ENCODE data around the gene LRRFIP2.
A peak's percentile ranks its signal among the peaks of the same experiment; 100 is the strongest.
"Not testable (repeated sequence)": the region's sequence is repeated elsewhere in the genome, so short reads cannot be mapped to it uniquely, and the experiment has no call there.

Gene LRRFIP2

DNA sequence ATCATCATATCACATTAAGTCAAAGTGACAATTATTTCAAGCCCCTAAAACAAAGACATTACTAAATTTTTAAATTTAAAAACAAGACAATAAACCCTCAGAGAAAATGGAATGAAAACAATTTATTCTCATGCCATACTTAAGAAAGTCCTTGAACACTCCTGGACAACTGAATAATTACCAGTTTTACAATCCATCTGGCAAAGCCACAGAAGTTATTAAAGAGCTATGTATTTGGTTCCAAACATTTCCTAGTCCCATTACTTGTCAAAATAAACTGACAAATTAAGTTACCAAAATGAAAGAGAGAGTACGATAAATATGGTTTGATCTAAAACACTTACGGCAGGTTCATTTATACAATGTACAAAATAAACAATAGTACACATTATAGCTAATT is 63.2 kb downstream of the LRRFIP2 start:
- DNase-seq, result no peak

DNA sequence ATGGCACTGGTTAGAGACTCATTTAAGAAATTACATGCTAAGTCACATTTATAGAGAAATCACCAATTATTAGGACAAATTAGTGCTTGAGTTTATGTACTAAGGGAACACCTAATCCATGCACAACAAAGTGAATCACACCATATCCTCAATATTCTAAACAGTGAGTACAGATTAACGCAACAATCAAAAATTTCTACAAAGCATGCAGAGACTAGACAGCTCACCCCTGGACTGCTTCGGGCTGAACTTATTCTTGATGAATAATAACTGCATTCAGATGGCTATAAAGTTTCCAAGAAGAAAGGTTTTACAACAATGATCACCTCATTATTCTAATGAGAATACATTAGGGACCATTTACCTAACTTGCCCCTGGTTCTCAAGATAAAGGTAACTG is 66.5 kb downstream of the LRRFIP2 start:
- no peak for DNase-seq

DNA sequence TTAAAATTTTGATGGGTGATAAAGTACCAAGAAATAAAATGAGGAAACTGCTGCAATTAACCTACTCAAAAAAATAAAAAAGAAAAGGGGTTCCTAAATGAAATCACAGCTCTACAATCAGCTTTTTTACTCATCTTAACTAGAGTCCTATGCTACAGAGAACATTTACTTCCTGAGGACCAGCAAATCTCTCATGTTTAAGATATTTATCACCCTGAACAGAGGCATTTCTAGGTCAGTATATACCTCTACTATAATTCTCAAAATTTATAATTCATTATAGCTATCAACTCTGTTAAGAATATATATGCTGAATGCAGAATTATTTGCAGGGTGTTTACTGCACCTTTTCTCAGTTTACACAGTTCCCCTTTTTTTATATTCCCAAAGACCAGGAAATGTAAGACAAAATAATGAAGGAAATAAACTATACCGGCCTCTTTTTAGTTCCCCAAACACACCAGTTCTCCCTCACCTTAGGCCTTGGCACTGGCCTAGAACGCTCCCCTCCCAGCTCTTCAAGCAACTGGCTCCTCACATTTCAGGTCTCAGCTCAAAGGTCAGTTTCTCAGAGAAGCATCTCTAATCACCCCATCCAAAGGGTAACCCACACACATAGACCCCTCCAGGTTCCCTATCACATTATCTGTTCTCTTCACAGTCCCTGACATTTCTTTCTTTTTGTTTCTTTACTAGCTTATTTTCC is 71.1 kb downstream of the LRRFIP2 start:
- DNase-seq, result no peak

DNA sequence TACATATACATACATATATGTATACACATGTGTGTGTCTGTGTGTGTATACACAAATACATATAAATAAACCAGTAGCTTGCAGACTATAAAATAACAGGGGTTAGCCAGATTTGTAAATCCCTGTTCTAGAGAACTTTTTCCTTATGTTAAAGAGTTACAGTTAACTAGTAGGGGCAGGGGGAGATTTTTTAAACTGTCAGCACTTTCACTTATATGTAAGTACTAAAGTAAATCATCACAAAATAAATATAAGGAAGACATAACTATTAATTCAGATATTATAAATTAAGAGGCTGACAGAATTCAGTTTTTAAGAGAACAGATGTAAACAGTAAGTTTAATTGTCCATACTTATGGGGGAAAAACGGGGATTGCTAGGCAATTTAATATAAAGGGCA is 74.0 kb downstream of the LRRFIP2 start:
- DNase-seq, result no peak

DNA sequence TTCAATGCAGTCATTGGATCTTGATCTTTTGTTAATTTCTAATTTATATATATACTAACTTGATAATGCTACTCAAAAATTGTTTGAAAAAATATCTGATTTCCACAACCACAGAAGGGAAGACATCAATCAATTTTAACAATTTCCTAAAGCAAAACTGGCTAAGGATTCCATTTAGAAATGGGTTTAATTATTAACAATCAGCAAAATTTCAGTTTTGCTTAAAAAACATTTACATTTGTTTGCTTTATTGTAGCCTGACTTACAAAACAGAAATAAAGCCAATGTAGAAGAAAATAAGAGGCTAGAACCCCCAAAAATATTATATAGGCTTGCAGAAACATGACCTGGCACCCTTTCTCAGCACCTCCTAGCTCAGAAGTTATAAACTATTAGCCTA is 74.9 kb downstream of the LRRFIP2 start:
- no peak for DNase-seq

DNA sequence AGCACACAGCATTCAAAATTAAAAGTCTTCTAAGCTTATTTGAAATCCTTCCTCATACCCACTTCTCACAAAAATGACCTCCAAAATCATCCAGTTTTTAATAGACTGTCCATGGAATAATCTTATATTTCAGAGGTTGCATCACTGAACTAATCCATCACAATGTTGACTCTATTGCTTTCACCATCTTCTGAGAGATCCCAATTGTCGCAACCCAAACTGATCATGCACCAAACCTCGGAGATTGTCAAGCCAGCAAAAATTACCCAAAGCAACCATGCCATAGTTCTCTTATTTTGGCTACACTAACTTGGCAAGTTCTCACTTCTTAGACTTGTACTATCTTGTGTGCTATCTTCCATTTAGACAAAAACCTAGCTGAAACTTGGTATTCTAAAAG is 75.5 kb downstream of the LRRFIP2 start:
- DNase-seq, result no peak

DNA sequence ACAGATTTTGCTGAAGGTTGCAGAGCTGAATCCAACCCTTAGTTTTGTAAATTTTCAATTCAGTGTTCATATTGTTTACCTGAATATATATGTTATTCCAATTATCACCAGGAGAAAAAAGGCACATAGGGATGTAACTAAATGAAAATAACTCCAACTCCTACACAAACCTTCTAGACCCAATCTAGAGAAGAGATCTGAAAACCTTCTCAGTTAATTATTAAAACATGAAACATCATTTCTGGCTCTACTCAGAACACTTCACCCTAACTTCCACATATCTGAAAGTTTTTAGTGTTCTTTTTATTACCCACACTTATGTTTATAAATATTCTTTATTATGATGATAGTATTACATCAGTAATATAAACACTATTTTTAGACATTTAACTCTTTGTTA is 76.6 kb downstream of the LRRFIP2 start:
- no peak for DNase-seq

DNA sequence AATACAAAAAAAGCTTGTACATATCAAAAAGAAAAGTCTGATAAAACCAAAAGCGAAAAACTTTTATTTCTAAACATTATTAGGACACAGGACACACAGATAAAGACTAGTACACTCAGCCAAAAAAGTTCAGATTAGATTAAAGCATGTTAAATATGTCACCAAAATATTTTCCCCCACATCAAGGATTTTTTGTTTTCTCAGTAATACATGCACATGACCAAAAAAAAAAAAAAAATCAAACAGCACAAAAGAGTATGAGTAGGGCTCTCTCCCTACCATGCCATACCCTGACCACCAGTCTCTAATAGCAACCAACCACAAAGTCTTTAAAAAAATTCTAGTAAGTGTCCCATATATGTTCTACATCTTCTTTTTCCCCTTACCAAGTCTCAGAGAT is 77.4 kb downstream of the LRRFIP2 start:
- DNase-seq, result no peak

DNA sequence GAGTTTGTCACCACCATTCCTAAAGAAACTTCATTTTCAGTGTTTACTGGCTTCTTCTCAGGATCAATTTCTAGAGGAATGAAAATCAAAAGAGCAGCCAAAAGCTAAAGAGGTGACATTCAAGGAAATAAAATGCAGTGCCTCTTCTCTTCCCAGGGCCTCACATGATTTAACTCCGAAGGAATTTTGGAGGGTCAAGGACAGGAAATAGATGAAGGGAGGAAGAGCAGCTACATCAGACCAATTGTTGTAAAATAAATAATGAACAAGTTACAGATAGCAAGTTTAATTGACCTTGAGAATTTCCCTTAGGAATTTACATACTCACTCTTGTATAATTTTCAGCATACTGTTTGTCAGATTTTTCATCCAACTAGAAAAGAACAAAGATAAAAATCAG is 78.1 kb downstream of the LRRFIP2 start:
- DNase-seq, result no peak

DNA sequence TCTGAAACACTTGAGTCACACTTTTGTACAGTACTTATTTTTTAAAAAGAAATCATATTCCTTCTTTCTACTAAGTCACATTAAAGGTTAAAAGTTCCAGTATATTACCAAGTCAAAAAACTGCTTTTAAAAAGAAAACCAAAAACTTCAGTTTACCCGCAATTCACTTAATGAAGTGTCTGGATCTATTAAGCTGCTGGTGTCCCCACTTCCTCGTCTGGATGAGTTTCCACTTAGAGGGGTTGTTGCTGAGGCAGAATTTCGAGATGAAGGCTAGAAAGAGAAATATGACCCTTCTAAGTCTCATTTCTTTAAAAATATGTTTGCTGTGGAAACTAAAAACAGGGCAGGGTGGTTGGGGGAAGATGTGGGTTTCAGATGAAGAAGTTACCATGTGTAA is 79.7 kb downstream of the LRRFIP2 start:
- no peak for DNase-seq

DNA sequence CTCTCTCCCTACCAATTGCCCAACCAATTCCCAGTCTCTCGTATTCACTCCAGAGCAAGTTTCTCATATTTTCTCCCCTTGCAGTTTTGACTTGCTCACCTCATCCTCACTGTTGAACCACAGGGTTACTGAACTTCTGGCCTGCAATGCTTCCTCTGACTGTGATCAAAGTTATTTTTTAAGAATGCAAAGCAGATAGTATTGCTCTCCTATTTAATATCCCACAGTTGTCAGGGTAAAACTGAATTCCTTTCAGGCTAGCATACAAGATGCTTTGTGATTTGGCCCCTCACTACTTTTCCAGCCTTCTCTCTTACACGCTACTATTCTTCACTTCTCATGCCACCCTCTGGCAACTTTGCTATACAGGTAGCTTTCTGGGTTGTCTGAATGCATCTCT is 80.9 kb downstream of the LRRFIP2 start:
- no peak for DNase-seq

DNA sequence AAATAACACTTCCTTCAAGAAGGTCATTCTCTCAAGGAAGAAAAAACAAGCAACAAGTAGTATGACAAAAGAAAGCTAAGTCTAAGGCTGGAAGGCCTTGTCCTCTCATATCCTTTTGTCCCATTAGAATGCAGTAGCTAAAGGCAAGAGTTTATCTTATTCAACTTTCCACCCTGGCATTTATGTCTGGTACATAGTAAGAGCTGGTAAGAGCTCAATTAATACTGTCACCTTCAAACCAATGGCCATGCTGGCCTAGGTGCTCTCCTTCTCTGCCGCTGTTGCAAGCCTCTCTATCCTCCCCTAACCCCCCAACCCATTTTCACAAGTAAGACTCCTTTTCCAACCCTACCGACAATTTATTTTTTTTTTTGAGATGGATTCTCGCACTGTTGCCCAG is 81.9 kb downstream of the LRRFIP2 start:
- DNase-seq, result no peak

DNA sequence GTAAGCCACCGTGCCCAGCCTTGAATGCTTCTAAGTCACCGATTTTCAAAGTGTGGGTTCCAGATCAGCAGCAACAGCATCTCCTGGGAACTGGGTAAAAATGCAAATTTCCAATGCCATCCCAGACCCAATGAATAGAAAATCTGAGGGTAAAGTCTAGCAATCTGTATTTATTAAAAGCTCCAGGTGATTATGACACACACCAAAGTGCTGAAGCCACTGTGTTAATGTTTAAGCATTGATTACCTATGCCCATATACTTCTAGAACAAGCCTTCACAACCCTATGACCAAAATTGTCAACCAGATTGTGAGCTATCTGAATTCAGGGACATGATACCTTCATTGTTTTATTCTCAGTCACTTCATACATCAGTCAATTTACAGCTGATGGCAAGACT is 86.5 kb downstream of the LRRFIP2 start:
- DNase-seq, result no peak

DNA sequence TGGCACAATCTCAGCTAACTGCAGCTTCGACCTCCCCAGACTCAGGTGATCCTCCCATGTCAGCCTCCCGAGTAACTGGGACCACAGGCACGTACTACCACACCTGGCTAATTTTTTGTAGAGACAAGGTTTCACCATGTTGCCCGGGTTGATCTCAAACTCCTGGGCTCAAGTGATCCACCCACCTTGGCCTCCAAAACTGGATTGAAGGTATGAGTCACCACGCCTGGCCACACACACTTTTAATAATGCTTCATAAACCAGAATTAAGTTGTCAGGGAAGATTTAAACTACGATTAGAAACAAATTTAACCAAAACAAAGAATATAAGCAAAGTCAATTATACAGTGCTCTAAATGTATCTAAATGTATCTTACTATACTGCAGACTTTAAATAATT is 87.5 kb downstream of the LRRFIP2 start:
- no peak for DNase-seq

DNA sequence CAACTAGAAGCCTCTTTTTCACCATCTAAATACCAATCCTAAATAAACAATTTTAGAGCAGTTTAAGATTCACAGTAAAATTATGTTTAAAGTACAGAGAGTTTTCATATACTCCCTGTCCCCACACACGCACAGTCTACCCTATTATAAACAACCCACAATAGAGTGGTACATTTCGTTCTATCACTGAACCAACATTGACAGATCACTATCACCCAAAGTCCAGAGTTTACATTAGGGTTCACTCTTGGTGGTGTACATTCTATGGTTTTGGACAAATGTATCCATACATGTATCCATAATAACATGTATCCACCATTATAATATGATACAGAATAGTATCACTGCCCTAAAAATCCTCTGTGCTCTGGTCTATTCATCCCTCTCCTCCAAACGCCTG is 92.1 kb downstream of the LRRFIP2 start:
- no peak for DNase-seq

DNA sequence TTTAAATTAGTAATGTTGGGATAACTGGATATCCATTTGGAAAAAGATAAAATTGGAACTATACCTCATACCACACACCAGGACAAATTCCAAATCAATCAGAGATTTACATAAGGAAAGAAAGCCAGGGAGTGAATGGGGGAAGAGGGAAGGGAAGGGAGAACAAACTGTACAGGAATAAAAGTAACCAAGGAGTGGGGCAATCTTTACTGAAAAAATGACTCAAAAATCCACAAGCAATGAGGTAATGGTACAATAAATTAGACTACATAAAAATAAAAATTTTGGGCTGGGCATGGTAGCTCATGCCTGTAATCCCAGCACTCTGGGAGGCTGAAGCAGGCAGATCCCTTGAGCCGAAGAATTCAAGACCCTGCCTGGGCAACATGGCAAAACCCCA is 98.4 kb downstream of the LRRFIP2 start:
- no peak for DNase-seq

DNA sequence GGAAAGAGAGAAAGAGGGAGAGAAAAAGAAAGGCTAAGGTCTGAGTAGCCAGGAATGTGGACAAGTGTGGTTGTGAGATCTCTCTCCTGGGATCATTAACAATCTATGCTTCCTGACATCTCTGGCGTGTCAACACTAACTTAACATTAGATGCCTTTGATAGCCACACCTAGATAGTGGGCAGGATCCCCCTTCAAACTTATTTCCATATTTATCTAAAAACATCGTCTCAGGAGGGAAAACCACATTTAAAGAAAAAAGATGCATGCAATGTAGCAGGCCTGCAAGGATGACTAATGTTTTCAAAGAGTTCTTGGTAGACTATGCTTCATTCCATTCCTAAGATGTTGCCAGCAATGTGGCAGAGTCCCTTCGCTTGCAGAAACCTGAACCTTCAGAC is 100.2 kb downstream of the LRRFIP2 start:
- DNase-seq, result no peak

DNA sequence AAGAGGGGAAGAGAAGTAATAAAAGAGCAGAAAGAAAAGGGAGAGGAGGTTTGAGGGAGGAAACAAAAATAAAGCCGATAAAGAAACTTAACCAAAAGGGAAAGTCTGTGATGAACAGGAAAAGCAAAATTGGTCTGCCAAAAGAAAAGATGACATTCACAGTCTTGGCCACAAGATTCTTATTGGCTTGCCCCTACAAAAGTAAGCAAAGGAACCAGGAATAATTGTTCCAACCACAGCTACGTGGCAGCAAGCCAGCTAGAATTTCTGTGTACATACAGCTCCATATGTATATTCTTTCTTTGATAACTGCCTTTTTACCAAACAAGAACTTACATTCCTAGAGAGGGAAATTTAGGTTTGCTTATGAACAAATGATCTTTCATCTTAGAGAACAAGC is 101.5 kb downstream of the LRRFIP2 start:
- peak; percentile 79 for DNase-seq

DNA sequence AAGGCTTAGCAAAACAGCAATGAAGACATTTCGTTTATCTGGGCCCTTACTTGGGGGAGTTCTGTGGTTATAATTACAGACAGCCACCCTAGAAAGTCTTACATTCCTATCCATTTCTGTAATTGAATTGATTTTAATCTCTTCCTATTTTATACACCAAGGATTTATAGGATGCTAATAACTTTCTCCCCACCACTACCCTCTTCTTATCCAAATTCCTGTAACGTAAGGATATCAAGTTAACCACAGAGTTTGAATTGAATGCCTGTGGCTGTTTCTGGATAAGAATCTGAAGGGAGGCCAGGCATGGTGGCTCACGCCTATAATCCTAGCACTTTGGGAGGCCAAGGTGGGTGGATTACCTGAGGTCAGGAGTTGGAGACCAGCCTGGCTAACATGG is 102.5 kb downstream of the LRRFIP2 start:
- no peak for DNase-seq

DNA sequence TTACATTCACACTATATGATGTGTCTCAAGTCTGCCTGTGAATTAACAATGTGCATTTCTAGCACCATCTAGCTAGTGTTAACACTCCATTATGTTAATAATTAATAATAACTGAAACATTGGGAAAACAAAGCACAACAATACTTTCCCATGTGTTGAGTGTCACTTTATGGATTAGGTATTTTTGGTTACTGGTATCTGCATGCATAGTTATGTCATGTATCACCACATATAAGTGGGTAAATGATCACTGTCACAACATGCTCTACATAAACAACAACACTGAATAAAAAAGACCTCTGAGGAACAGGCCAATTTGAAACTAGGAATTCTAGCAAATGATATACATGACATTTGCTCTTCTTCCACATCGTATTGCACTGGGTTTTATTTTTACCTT is 106.4 kb downstream of the LRRFIP2 start:
- no peak for DNase-seq

DNA sequence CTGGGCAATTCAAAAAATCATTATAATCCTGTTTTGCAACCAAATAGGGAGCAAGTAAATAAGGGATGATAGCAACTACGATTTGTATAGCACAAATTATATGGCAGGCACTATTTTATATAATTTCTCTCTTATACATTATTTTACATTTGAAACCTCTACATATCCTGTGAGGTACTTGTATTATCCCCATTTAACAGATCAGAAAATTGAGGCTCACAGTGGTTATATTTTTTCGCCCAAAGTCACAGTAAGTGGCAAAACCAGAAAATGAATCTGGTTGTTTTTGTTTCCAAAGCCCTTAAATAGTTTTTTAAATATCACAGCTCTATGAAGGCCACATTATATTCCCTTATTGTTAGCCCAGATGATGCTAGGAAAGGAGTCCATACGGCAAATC is 106.8 kb downstream of the LRRFIP2 start:
- DNase-seq, result no peak

DNA sequence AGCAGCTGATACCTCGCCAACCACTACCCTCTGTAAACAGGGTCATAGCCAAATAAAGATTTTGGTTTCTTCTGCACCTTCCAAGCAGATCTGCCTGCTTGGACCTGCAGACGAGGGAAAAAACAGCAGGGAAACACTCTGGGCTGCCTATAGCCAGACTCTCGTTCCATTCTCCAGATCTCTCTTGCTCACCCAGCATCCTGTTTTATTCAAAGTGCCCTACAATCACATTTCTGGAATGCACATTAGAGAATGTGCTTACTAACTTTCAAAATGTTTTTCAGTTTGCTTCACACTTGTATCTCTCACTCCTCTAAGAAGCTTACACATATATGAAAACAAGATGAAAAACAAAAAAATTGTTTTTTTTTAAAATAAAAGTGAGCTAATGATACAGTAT is 109.6 kb downstream of the LRRFIP2 start:
- no peak for DNase-seq

DNA sequence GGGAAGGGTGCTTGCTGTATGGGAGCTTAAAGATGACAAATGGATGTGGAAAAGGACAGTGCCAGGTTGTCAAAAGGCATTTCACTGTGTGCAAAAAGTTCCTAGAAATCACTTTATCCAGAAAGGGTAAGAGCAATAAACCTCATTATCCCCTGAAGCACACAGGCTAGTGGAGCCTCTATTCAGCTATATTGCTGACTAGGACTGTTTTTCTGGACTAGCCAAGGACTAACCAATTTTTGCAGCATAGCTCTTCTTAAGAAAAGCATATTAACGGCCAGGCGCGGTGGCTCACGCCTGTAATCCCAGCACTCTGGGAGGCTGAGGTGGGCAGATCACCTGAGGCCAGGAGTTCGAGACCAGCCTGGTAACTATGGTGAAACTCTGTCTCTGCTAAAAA is 116.3 kb downstream of the LRRFIP2 start:
- DNase-seq, result no peak

DNA sequence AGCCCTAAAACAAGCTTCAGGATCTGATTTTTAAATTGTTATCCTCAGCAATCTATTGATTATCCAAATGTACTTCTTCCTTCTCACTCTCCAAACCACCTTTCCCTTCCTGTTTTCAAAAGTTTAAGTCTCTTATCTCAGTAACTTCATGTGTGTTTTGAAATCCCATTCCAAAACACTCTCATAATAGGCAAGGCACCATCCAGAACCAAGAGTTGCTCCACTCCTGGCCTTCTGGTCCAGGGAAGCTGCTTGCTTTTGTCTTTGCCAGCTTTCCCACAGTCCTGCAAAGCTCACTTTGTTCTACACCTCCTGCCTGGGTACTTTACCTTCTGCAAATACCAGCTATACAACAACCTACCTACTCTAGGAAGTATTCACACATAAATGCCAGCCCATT is 117.6 kb downstream of the LRRFIP2 start:
- no peak for DNase-seq

DNA sequence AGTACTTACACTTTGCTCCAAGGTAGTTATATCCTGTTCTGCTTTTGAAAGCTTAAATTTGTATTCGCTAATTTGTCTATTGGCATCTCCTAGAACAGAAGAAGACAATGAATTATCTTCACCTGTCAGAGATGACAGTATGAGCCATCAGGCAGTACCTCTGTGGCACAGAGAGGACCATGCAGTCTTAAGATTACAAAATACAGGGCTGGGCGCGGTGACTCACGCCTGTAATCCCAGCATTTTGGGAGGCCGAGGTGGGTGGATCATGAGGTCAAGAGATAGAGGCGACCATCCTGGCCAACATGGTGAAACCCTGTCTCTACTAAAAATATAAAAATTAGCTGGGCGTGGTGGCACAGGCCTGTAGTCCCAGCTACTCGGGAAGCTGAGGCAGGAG is 119.3 kb downstream of the LRRFIP2 start:
- not testable (repeated sequence) for DNase-seq

DNA sequence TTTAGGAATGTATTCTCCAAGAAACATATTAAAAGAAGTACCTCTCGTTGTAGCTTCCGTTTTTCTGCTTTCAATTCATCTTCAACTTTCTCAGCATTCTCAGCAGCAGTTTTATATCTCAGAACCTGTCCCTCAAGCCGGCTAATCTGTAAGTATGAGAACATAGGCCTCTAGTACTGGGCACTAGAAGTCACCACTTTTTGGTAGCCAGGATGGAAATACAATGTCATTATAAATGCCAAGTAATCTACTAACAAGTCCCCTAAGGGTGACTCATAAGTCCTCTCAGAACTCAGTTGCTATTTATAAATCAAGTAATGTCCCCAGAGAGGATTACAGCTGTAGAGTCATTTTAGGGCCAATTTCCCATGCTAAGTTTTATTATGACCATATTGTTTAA is 120.0 kb downstream of the LRRFIP2 start:
- DNase-seq, result no peak

Data from right forelimb (tissue), 1 donor.